ENCODE measurements around the gene CNTD1. TPM values are rescaled to one million over a fixed set of nuclear protein-coding genes. Genes with fewer than 3 reads are reported as not detected.
A peak's percentile ranks its signal among the peaks of the same experiment; 100 is the strongest.

CNTD1 gene
- total RNA-seq, 1 experiment from 2014 or later: 0.37 TPM

GRCh38 chr17:42795061-42795460, 3.6 kb upstream of the CNTD1 start:
- DNase-seq (ENCODE audit: low read depth, low spot score): no peak
- in situ Hi-C loops (cut with HindIII; ENCODE audit: low pct_unique_long_range_greater_than_20kb, low sequenced_read_pairs): no loop called here

DNA sequence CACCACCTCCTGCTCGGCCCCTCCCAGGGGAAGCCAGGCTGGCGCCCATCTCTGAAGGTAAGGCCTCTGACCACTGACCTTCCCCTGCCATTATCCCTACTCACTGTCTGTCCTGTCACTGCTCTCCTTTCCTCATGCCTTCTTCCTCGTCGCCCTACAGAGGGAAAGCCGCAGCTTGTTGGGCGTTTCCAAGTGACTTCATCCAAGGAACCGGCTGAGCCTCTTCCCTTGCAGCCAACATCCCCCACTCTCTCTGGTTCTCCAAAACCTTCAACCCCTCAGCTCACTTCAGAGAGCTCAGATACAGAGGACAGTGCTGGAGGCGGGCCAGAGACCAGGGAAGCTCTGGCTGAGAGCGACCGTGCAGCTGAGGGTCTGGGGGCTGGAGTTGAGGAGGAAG, 3.2 kb upstream of the CNTD1 start:
- in situ Hi-C loops (cut with HindIII; ENCODE audit: low pct_unique_long_range_greater_than_20kb, low sequenced_read_pairs): no loop called here
- no peak for DNase-seq (ENCODE audit: low read depth, low spot score)

- DNase-seq (ENCODE audit: low read depth, low spot score): no peak
- in situ Hi-C loops (cut with HindIII; ENCODE audit: low pct_unique_long_range_greater_than_20kb, low sequenced_read_pairs): no loop called here
Measured at GRCh38 chr17:42796066-42796758, 2.4 kb upstream of the CNTD1 start.

DNA sequence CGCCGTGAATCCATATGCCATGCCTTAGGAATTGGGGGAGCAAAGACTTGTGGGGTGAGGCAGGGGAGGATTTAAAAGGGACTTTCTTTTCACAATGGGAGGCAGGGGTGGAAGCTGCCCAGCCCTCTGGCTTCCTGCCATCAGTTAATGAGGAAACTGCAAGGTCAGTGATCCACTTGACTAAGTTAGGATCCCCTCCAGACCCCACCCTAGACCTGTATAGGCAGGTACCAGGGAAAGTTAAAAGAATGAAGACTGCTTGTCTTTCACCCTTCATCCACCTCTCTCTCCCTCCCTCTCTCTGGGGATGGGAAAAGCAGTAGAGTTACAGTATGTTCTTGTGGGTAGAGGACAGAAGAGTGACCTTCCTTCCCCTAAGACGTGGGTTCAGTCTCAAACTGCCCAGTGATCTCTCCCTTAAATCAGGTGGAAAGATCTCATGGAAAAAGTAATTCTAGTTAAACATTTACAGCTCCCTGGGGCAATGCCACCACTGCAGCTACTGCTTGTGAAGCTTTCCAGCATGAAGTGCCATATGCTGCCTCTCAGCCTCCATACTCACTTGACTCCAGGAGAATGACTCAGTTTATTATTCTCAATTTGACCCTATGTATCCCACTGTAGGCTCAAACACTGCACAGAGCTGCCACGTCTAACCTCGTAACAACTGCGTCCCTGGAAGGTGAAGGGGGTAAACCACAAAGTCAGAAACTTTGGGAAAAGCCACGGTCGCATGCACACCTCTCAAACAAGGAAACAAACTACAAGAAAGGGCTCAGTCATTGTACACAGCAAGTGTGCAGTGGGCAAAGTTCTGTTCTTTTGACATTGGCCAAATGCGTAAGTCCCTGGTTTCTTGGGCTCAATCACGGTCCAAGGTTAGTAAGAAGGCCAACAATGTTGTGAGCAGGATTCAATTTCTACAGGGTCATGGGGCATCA, 1.3 kb upstream of the CNTD1 start:
- DNase-seq (ENCODE audit: low read depth, low spot score): no peak
- in situ Hi-C loops (cut with HindIII; ENCODE audit: low pct_unique_long_range_greater_than_20kb, low sequenced_read_pairs): no loop called here

GRCh38 chr17:42798011-42798382, 664 bp upstream of the CNTD1 start:
- in situ Hi-C loops (cut with HindIII; ENCODE audit: low pct_unique_long_range_greater_than_20kb, low sequenced_read_pairs): no loop called here
- no peak for DNase-seq (ENCODE audit: low read depth, low spot score)

DNA sequence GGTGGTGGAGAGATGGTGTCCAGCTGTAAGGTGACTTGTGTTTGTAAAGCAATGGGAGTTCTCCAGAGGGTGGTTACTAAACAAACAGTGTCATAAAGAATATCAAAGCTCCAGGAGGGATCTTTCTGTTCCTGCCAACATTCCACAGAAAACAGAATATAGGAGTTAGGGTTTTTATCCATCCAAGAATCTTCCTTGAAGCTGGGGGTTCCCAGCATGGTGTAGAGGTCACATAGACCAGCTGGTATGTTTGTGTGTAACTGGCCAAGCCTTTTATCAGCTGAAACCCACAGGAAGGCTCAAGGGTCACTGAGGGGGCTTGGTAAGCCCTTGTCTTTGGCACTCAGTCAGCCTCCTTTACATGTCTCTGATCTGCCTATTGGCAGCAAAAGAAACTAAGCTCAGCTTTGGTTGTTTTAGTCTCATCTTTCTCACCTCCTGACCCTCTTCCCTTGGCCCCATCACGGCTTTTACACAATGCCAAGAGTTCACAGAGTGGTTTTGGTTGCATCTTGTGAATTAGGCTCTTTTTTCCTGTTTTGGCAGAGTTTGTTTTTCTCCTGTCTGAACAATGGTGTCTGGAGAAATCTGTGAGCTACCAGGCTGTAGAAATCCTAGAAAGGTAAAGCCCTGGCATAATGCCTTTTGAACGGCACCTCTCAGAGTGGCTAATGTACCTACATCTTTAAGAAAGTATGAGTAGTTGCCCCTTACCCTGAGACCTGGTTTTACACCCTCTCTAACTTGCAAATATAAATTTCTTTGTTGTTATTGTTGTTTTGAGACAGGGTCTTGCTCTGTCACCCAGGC, 4.6 kb downstream of the CNTD1 start:
- DNase-seq (ENCODE audit: low read depth, low spot score): no peak
- in situ Hi-C loops (cut with HindIII; ENCODE audit: low pct_unique_long_range_greater_than_20kb, low sequenced_read_pairs): no loop called here

- peak; percentile 59 for DNase-seq (ENCODE audit: low read depth, low spot score)
- in situ Hi-C loops (cut with HindIII; ENCODE audit: low pct_unique_long_range_greater_than_20kb, low sequenced_read_pairs): no loop called here
Measured at GRCh38 chr17:42804918-42805367, 6.3 kb downstream of the CNTD1 start.

DNA sequence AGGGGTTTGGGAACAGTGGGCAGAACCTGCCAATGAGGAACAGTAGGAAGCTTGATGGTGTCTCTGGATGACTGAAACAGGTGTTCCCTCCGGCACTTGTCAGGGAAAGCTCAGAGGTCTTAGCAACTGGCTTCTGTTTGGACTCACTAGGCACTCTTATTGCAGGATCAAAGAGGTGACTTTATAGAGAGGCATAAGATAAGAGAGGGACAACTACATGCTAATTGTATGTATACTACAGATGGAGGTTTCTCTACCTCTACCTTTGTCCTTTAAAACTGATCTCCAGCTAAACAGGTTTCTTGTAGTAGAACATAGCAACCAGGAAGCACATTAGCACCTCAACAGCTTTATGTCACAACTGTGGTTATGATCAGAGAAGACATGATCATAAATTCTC, 7.6 kb downstream of the CNTD1 start:
- DNase-seq (ENCODE audit: low read depth, low spot score): no peak
- in situ Hi-C loops (cut with HindIII; ENCODE audit: low pct_unique_long_range_greater_than_20kb, low sequenced_read_pairs): no loop called here

DNA sequence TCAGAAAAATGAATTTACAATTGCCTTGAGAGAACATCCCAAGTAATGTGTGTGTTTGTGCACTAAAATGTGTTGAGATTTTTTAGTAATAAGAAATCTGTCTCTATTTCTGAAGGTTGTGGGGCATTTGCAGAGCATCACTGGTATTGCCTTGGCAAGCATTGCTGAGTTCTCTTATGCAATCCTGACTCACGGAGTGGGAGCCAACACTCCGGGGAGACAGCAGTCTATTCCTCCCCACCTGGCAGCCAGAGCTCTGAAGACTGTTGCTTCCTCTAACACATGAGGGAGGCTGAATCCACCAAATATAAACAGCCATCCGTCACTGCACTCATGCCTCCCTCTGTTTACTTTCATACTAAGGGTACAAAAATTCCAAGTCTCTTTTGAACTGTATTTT, 10.6 kb downstream of the CNTD1 start:
- in situ Hi-C loops (cut with HindIII; ENCODE audit: low pct_unique_long_range_greater_than_20kb, low sequenced_read_pairs): no loop called here
- no peak for DNase-seq (ENCODE audit: low read depth, low spot score)

DNA sequence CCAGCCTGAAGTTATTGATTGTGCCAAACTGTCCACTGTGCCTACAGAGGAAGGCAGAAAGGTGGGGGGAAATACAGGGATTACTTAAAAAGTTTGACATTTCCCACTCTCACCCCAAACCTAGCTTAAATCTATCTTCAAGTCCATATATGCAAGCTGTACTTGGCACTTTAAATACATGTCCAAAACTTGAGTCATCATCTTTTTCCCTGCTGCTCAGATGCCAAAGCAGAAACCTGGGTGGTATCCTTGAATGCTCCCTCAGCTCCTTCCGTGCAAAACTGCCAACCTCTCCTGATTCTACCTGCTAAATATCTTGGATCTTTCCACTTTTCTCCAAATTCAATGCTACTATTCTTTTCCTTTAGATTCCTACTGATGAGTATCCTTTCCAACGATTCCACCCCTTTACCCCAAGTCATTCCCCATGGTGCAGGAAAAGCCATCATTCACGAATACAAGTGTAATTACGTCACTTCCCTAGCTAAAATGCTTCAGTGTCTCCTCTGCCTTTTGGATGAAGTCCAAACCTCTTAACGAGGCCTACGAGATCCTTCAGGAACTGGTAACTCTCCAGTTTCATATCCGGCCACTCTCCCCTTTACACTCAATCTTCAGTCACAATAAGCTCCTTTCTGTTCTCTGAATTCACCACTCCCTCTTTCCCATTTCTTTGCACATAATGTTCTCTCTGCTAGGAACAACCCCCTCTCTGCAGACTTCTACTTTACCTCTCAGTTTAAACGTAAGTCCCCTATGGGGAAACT, 16.2 kb downstream of the CNTD1 start:
- in situ Hi-C loops (cut with HindIII; ENCODE audit: low pct_unique_long_range_greater_than_20kb, low sequenced_read_pairs): no loop called here
- peak; percentile 99 for DNase-seq (ENCODE audit: low read depth, low spot score)

DNA sequence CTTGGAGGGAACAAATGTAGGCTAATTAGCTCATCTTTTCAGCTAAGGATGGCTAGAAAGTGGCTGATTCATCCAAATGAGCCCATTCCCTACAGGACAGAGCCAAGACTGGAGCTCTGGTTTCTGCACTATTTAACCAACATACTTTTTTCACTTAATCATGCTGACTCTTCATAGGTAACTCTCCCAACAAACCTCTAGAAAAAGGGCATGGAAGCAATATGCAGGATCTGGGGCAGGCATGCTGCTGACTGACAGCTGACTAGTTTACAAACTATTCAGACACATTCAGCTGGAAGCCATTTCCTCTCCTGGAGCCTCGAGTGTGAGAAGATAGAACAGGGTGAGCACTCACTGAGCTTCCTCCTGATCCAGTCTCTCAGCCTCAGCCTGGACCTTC, 19.2 kb downstream of the CNTD1 start:
- in situ Hi-C loops (cut with HindIII; ENCODE audit: low pct_unique_long_range_greater_than_20kb, low sequenced_read_pairs): no loop called here
- no peak for DNase-seq (ENCODE audit: low read depth, low spot score)

DNA sequence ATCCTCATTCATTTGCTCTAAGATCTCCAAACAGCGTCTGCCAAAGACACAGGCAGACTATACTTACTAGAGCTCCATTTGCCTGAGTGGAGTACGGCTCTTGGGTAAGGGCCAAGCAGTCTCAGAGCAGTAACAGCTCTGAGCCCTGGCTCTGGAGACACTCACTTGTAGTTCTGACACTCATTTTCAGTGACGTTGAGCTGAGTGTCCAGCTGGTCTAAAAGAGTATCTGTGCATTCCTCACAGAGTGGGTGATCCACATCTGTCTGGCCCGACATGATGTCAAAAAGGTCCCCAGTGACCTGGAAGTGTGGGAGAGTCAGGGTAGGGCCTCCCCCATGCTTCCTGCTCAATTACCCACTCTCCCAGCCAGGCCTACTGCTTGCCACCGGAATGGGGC, 19.7 kb downstream of the CNTD1 start:
- in situ Hi-C loops (cut with HindIII; ENCODE audit: low pct_unique_long_range_greater_than_20kb, low sequenced_read_pairs): no loop called here
- no peak for DNase-seq (ENCODE audit: low read depth, low spot score)

GRCh38 chr17:42819939-42820535, 21.4 kb downstream of the CNTD1 start:
- in situ Hi-C loops (cut with HindIII; ENCODE audit: low pct_unique_long_range_greater_than_20kb, low sequenced_read_pairs): no loop called here
- peak; percentile 90 for DNase-seq (ENCODE audit: low read depth, low spot score)

- in situ Hi-C loops (cut with HindIII; ENCODE audit: low pct_unique_long_range_greater_than_20kb, low sequenced_read_pairs): no loop called here
- no peak for DNase-seq (ENCODE audit: low read depth, low spot score)
Measured at GRCh38 chr17:42821176-42821575, 22.5 kb downstream of the CNTD1 start.

- DNase-seq (ENCODE audit: low read depth, low spot score): no peak
- in situ Hi-C loops (cut with HindIII; ENCODE audit: low pct_unique_long_range_greater_than_20kb, low sequenced_read_pairs): no loop called here
Measured at GRCh38 chr17:42827472-42827871, 28.8 kb downstream of the CNTD1 start.

DNA sequence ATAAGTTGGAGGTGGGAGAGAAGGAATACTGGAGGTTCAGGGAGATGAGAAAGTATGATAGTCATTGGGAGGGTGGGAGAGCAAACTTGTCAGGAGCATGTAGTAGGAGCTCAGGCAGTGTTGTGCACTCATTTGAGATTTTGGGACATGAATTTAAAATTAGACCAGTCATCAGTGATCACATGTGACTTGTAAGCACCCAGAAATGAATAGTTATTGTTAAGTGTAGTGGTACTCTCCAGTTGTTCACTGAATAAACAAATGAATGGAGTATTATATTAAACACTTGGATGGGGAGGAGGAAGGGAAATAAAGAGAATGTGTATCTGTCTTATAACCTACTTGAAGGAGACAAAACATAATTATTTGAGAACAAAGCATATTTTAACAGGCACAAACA, 32.3 kb downstream of the CNTD1 start:
- peak; percentile 81 for DNase-seq (ENCODE audit: low read depth, low spot score)
- in situ Hi-C loops (cut with HindIII; ENCODE audit: low pct_unique_long_range_greater_than_20kb, low sequenced_read_pairs): no loop called here
